ENCODE measurements around the gene PRPF38B. TPM values are rescaled to one million over a fixed set of nuclear protein-coding genes. Genes with fewer than 3 reads are reported as not detected.

The PRPF38B gene
- total and polyA plus RNA-seq, 12 donors: 11.2 to 42.7 (median 13.9) TPM

DNA sequence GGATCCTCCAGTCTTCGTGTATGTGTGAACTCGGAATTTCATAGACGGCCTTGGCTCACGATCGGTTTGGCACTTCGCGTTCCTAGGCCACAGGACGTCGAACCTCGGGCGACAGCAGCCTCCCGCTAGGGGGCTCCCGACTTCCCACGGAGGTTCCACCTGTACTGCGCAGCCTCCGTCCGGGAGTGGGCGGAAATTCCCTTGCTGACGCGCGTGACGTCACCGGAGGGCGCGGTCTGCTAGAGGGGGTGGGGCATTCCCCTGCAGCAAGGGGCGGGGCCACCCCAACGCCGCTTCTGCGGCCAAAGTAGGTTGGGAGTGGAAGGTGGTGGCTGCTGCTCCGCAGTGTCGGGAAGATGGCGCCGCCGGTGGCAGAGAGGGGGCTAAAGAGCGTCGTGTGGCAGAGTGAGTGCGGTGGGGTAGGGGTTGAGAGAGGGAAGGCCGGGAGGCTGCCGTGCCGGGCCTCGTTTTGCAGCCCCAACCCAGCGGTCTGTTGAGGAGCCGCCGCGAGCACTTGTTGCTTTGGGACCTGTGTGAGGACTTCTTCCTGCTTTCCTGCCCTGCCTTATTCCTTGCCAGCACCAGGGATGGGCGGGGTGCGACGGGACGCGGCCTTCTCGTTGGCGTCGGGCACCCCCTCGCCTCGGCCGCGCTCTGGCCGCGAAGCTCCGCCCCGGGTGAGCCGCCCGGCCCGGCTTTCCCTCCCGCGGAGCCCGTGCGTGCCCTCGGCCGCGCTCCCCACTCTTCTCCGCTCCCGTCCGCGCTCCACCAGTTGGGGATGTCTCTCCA, 54.5 kb downstream of the PRPF38B start, which contains the start of gene STXBP3:
Gene STXBP3 (plus strand): TSS at position 293 of the 789 bp plus-strand sequence. CDS start 64 bp downstream, at position 357.
- WGBS, 2 donors: 1% methylated on average over 67 to 75 of the region's 75 CpGs
- Histone ChIP-seq H3K4me3 (peak within 1 kb of the TSS; percentile 58 to 94 (median 82)), H3K4me1 (peaks cover 0 to 25% (median 15%) of the 10 kb centered on the region in 9 donors), H3K27ac (peak within 1 kb of the TSS; percentile 86 to 99 (median 96)), H3K27me3 (no peaks in the 10 kb centered on the region), H3K9me3 (no peaks in the 10 kb centered on the region), H3K36me3 (peaks cover 0 to 26% (median 0%) of the 10 kb centered on the region in 9 donors)
- DNase-seq (peak; percentile 98 to 100), ATAC-seq (peak; percentile 96 to 99 (median 98))
- intact Hi-C loops (cut with DNase I): loop anchor here in 6 of 10 donors (1.0 to 10.0 kb wide), 5 partner anchors 52 to 151 kb away; partner anchors contain the start of gene PRPF38B (in 6 of the 6)
- TF ChIP-seq, protein P1, sequence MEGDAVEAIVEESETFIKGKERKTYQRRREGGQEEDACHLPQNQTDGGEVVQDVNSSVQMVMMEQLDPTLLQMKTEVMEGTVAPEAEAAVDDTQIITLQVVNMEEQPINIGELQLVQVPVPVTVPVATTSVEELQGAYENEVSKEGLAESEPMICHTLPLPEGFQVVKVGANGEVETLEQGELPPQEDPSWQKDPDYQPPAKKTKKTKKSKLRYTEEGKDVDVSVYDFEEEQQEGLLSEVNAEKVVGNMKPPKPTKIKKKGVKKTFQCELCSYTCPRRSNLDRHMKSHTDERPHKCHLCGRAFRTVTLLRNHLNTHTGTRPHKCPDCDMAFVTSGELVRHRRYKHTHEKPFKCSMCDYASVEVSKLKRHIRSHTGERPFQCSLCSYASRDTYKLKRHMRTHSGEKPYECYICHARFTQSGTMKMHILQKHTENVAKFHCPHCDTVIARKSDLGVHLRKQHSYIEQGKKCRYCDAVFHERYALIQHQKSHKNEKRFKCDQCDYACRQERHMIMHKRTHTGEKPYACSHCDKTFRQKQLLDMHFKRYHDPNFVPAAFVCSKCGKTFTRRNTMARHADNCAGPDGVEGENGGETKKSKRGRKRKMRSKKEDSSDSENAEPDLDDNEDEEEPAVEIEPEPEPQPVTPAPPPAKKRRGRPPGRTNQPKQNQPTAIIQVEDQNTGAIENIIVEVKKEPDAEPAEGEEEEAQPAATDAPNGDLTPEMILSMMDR (IDR thresholded peaks at IDR 0.05): peak; percentile 85 to 99 (median 96)

- 0 to 1% methylated on average over 15 of the region's 15 CpGs for WGBS, 2 donors
- Histone ChIP-seq H3K36me3 (peaks cover 0 to 33% (median 0%) of the 10 kb centered on the region in 9 donors), H3K4me1 (peaks cover 0 to 27% (median 15%) of the 10 kb centered on the region in 9 donors), H3K27me3 (no peaks in the 10 kb centered on the region), H3K9me3 (no peaks in the 10 kb centered on the region), H3K4me3 (peak overlapping the region; percentile 58 to 94 (median 82)), H3K27ac (peak overlapping the region; percentile 86 to 99 (median 96))
- peak; percentile 67 to 82 for DNase-seq
- TF ChIP-seq, protein P1 (IDR thresholded peaks at IDR 0.05): no peak
- peak; percentile 64 to 85 (median 79) for ATAC-seq
- intact Hi-C loops (cut with DNase I): loop anchor here in 5 of 10 donors (2.0 to 10.0 kb wide), 4 partner anchors 53 to 150 kb away; partner anchors contain the start of gene PRPF38B (in 5 of the 5)
Measured at GRCh38 chr1:108747171-108747850, 55.2 kb downstream of the PRPF38B start.

- TF ChIP-seq, protein P1 (IDR thresholded peaks at IDR 0.05): no peak
- DNase-seq (no peak), ATAC-seq (no peak)
- intact Hi-C loops (cut with DNase I): loop anchor here in 5 of 10 donors (2.0 to 10.0 kb wide), 4 partner anchors 53 to 149 kb away; partner anchors contain the start of gene PRPF38B (in 5 of the 5)
- WGBS, 2 donors: 86 to 91% methylated on average over 3 of the region's 3 CpGs
- H3K27me3 ChIP-seq: no peaks in the 10 kb centered on the region
- H3K4me1 ChIP-seq: peaks cover 0 to 30% (median 15%) of the 10 kb centered on the region in 9 donors
- no peaks in the 10 kb centered on the region for H3K9me3 ChIP-seq
- H3K36me3 ChIP-seq: peaks cover 0 to 39% (median 0%) of the 10 kb centered on the region in 9 donors
- peak overlapping the region in 4 of 10 donors; percentile 95 to 99 (median 98) for H3K27ac ChIP-seq
- peak overlapping the region in 8 of 10 donors; percentile 58 to 94 (median 82) for H3K4me3 ChIP-seq
Measured at GRCh38 chr1:108747898-108748297, 55.8 kb downstream of the PRPF38B start.

DNA sequence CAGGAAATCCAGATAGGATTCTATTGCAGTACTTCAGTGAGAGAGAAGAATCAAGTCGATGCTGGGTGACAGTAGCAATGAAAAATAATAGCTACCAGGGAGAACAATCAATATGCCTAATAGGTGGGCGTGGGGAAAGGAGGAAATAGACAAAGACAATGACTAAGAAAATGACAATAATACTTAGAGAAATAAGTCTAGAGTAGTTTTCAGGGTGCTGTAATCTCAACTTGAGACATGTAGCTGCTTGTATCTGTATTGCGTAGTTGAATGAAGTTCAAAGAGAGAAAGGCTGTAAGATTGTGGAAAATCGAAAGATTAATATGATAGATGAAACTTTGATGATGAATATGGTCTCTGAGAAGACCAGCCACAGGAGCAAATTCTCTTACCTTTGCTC, 57.0 kb downstream of the PRPF38B start:
- ATAC-seq: no peak
- intact Hi-C loops (cut with DNase I): loop anchor here in 3 of 10 donors (5.0 to 10.0 kb wide), 3 partner anchors 54 to 148 kb away; partner anchors contain the start of gene PRPF38B (in 2 of the 3)
- WGBS, 2 donors: 91% methylated on average over 4 of the region's 4 CpGs

More for the DNA sequence above, 57.0 kb downstream of the PRPF38B start:
- no peak for DNase-seq
- no peaks in the 10 kb centered on the region for H3K27me3 ChIP-seq
- TF ChIP-seq, protein P1 (IDR thresholded peaks at IDR 0.05): no peak
- H3K4me3 ChIP-seq: no peak overlapping the region
- no peaks in the 10 kb centered on the region for H3K9me3 ChIP-seq
- peaks cover 0 to 51% (median 7%) of the 10 kb centered on the region in 9 donors for H3K36me3 ChIP-seq
- no peak overlapping the region for H3K27ac ChIP-seq
- peaks cover 0 to 30% (median 15%) of the 10 kb centered on the region in 9 donors for H3K4me1 ChIP-seq
